PFSK-1 (cell line): ENCODE data around the gene SERINC5.

Experiments used
- FOXP2 ChIP-seq: optimal IDR thresholded peaks from 2 replicates; pipeline ENCODE3; 2011; ENCODE audit warnings: borderline replicate concordance, control low read depth, inconsistent platforms; ENCODE audit not compliant: insufficient read depth; ENCODE audit errors: extremely low read length, extremely low read depth
- POLR2AphosphoS5 ChIP-seq: IDR thresholded peaks from 2 replicates; pipeline ENCODE4 v1.6.1; 2012; ENCODE audit warnings: low read depth, mild to moderate bottlenecking, control low read depth, low read length, moderate library complexity
- REST ChIP-seq, 2 experiments: IDR thresholded peaks; 2 replicates each; pipeline versions ENCODE4 v1.6.1 to v1.8.0; 2011 to 2012; ENCODE audit warnings: low read depth in 2 of 2, low read length in 2 of 2, control low read depth in 1 of 2, inconsistent platforms in 1 of 2, mild to moderate bottlenecking in 1 of 2, moderate library complexity in 1 of 2; ENCODE audit not compliant: insufficient read depth in 1 of 2
- SIN3A ChIP-seq: IDR thresholded peaks from 2 replicates; pipeline ENCODE4 v1.6.1; 2012; ENCODE audit warnings: mild to moderate bottlenecking, low read length, moderate library complexity, borderline replicate concordance; ENCODE audit not compliant: insufficient read depth
- TAF1 ChIP-seq: IDR thresholded peaks from 2 replicates; pipeline ENCODE4 v1.6.1; 2012; ENCODE audit warnings: low read length, control low read depth, borderline replicate concordance; ENCODE audit not compliant: insufficient read depth

The SERINC5 gene

GRCh38 chr5:80182809-80183580, 72.9 kb downstream of the SERINC5 start:
- no peak for TF ChIP-seq TAF1
- no peak for TF ChIP-seq FOXP2
- no peak for TF ChIP-seq SIN3A
- no peak for TF ChIP-seq REST (IDR thresholded peaks at IDR 0.05; ENCODE audit: insufficient read depth in 1 of 2, low read depth in 2 of 2, low read length in 2 of 2)
- TF ChIP-seq POLR2AphosphoS5, result no peak

GRCh38 chr5:80181618-80182211, 74.1 kb downstream of the SERINC5 start:
- no peak for TF ChIP-seq TAF1
- no peak for TF ChIP-seq POLR2AphosphoS5
- TF ChIP-seq FOXP2, result no peak
- no peak for TF ChIP-seq SIN3A
- TF ChIP-seq REST (IDR thresholded peaks at IDR 0.05; ENCODE audit: insufficient read depth in 1 of 2, low read depth in 2 of 2, low read length in 2 of 2), result no peak

- no peak for TF ChIP-seq SIN3A
- TF ChIP-seq REST (IDR thresholded peaks at IDR 0.05; ENCODE audit: insufficient read depth in 1 of 2, low read depth in 2 of 2, low read length in 2 of 2), result no peak
These were observed 78.6 kb downstream of the SERINC5 start for GRCh38 chr5:80177236-80177635.

GRCh38 chr5:80175337-80175736, 80.5 kb downstream of the SERINC5 start:
- TF ChIP-seq FOXP2 (no peak), TAF1 (no peak), REST (IDR thresholded peaks at IDR 0.05; ENCODE audit: insufficient read depth in 1 of 2, low read depth in 2 of 2, low read length in 2 of 2) (no peak), POLR2AphosphoS5 (no peak), SIN3A (no peak)

- TF ChIP-seq TAF1 (no peak), REST (IDR thresholded peaks at IDR 0.05; ENCODE audit: insufficient read depth in 1 of 2, low read depth in 2 of 2, low read length in 2 of 2) (no peak), POLR2AphosphoS5 (no peak), FOXP2 (no peak), SIN3A (no peak)
These were observed 81.1 kb downstream of the SERINC5 start for GRCh38 chr5:80174790-80175189.
